Panc1 (cell line): ENCODE measurements around the gene PCCA. TPM values are rescaled to one million over a fixed set of nuclear protein-coding genes. Genes with fewer than 3 reads are reported as not detected.

ENCODE experiments used
- ATAC-seq: fragments of 200-7000 bp; cut with Tn5 transposase; 2 replicates; pipeline ENCODE4 v1.9.1; 2020; ENCODE audit warnings: mild to moderate bottlenecking, moderate library complexity
- BruUV-seq: library from RNA; stranded (reverse); fragments of 400-500 nt; replicated peaks from 2 replicates; lab custom pipeline; 2021; lab: Mats Ljungman, UMichigan
- CTCF ChIA-PET: fragments of 300-600 bp; sonication (Branson Sonifier 250); formaldehyde crosslinking; loops from one replicate; lab custom pipeline; 2022; ENCODE audit warnings: antibody characterized with exemption; lab: Charles Lee
- POLR2A ChIA-PET: fragments of 300-600 bp; sonication (Branson Sonifier 250); formaldehyde crosslinking; loops from one replicate; lab custom pipeline; 2022; ENCODE audit warnings: antibody characterized with exemption; lab: Charles Lee
- DNase-seq: peaks from one replicate; pipeline ENCODE4 v3.0.0-alpha.2; 2010; ENCODE audit warnings: low read depth, low spot score
- H3K27ac ChIP-seq: 2 replicates; pipeline ENCODE4 v1.5.1; 2011; ENCODE audit warnings: mild to moderate bottlenecking, low read length, inconsistent platforms
- H3K27me3 ChIP-seq: fragments of 200-500 bp; sonication (Bioruptor generic); 2 replicates; pipeline ENCODE4 v1.6.0; 2014; ENCODE audit warnings: low read length, inconsistent platforms; ENCODE audit not compliant: control insufficient read depth, insufficient read depth
- H3K36me3 ChIP-seq: fragments of 200-500 bp; sonication (Bioruptor generic); 2 replicates; pipeline ENCODE4 v1.5.1; 2014; ENCODE audit warnings: inconsistent platforms, mild to moderate bottlenecking, low read length, moderate library complexity; ENCODE audit not compliant: control insufficient read depth, insufficient read depth
- H3K4me1 ChIP-seq: 2 replicates; pipeline ENCODE4 v1.5.1; 2011; ENCODE audit warnings: inconsistent platforms, mild to moderate bottlenecking, low read length, moderate library complexity; ENCODE audit not compliant: control insufficient read depth, insufficient read depth
- H3K4me3 ChIP-seq, 2 experiments: 2 replicates each; pipeline ENCODE4 v1.5.1; 2011 to 2012; ENCODE audit warnings: low read depth in 2 of 2, low read length in 2 of 2, mild to moderate bottlenecking in 2 of 2, inconsistent platforms in 1 of 2, moderate library complexity in 1 of 2
- H3K9me3 ChIP-seq: fragments of 200-500 bp; sonication (Bioruptor generic); 2 replicates; pipeline ENCODE4 v1.5.1; 2014; ENCODE audit warnings: low read depth, mild to moderate bottlenecking, inconsistent platforms, low read length, moderate library complexity; ENCODE audit not compliant: control insufficient read depth, insufficient read depth
- POLR2AphosphoS5 ChIP-seq: IDR thresholded peaks from 2 replicates; pipeline ENCODE4 v1.6.1; 2012; ENCODE audit warnings: mild to moderate bottlenecking, low read depth, low read length, moderate library complexity
- SIN3A ChIP-seq: IDR thresholded peaks from 2 replicates; pipeline ENCODE4 v1.6.1; 2012; ENCODE audit warnings: low read depth, mild to moderate bottlenecking, low read length, moderate library complexity, borderline replicate concordance; ENCODE audit not compliant: insufficient read depth
- TCF7L2 ChIP-seq: IDR thresholded peaks from 2 replicates; pipeline ENCODE4 v1.6.1; 2011; ENCODE audit warnings: mild to moderate bottlenecking, low read depth, low read length, inconsistent platforms
- in situ Hi-C: cut with HindIII; loops from 2 replicates; pipeline ENCODE4 v1.10.0; 2016; ENCODE audit warnings: low sequenced_read_pairs, low pct_unique_long_range_greater_than_20kb
- intact Hi-C: fragments of 100-400 bp; cut with micrococcal nuclease; formaldehyde crosslinking; loops from one replicate; pipeline ENCODE4 v1.10.0; 2022; ENCODE audit not compliant: unreplicated experiment
- total RNA-seq: library from RNA; stranded (reverse); gene quantifications from one replicate; pipeline ENCODE4 v1.2.1, GENCODE V29; 2021; ENCODE audit not compliant: unreplicated experiment
- TF ChIP-seq, protein P1 (sequence below): fragments of 450-650 bp; IDR thresholded peaks from 2 replicates; pipeline ENCODE4 v1.5.1; 2017; ENCODE audit warnings: mild to moderate bottlenecking
- TF ChIP-seq, protein P2 (sequence below), 2 experiments: IDR thresholded peaks; 2 replicates each; pipeline ENCODE4 v1.6.1; 2011 to 2012; ENCODE audit warnings: low read depth in 2 of 2, control low read depth in 1 of 2, low read length in 1 of 2, mild to moderate bottlenecking in 1 of 2, moderate library complexity in 1 of 2; ENCODE audit not compliant: insufficient read depth in 1 of 2

The PCCA gene
- total RNA-seq, 1 experiment from 2014 or later: 14.7 TPM

DNA sequence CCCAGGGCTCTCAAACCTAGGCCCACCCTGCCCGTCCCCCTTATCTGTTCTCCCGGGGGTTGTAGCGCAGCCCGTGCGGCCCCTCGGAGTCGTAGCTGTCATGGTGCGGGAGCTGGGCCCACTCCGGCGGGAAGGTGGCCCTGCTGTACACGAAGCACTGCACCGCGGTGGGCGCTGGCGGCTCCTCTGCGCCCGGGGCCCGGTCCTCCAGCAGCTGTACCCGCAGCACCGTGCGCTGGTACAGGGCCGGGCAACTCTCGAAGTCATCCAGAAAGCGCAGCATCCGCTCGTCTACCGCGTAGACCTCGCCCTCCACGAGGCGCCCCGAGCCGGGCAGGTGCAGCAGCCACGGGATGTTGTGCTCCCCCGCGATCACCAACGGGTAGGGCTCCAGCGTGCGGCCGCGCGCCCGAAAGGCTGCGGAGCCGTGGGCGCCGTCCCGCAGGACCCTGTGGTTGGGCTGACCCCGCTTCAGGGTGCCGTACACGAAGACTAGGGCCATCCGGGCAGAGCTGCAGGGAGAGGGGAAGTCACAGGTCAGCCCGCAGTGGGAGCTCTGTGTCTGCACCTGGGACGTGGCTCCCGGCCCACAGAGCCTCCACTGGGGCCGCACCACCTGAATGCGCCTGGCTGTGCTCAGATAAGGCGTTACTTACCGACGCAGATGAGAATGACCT, 443.3 kb downstream of the PCCA start:
- no TSS peak for BruUV-seq
- DNase-seq (no peak), ATAC-seq (no peak)
- Histone ChIP-seq H3K9me3 (no peaks in the 10 kb centered on the region), H3K27ac (no peak overlapping the region), H3K27me3 (no peaks in the 10 kb centered on the region), H3K36me3 (no peaks in the 10 kb centered on the region), H3K4me3 (no peak overlapping the region), H3K4me1 (no peaks in the 10 kb centered on the region)
- TF ChIP-seq, protein P1, sequence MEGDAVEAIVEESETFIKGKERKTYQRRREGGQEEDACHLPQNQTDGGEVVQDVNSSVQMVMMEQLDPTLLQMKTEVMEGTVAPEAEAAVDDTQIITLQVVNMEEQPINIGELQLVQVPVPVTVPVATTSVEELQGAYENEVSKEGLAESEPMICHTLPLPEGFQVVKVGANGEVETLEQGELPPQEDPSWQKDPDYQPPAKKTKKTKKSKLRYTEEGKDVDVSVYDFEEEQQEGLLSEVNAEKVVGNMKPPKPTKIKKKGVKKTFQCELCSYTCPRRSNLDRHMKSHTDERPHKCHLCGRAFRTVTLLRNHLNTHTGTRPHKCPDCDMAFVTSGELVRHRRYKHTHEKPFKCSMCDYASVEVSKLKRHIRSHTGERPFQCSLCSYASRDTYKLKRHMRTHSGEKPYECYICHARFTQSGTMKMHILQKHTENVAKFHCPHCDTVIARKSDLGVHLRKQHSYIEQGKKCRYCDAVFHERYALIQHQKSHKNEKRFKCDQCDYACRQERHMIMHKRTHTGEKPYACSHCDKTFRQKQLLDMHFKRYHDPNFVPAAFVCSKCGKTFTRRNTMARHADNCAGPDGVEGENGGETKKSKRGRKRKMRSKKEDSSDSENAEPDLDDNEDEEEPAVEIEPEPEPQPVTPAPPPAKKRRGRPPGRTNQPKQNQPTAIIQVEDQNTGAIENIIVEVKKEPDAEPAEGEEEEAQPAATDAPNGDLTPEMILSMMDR: no peak
- TF ChIP-seq, protein P2, sequence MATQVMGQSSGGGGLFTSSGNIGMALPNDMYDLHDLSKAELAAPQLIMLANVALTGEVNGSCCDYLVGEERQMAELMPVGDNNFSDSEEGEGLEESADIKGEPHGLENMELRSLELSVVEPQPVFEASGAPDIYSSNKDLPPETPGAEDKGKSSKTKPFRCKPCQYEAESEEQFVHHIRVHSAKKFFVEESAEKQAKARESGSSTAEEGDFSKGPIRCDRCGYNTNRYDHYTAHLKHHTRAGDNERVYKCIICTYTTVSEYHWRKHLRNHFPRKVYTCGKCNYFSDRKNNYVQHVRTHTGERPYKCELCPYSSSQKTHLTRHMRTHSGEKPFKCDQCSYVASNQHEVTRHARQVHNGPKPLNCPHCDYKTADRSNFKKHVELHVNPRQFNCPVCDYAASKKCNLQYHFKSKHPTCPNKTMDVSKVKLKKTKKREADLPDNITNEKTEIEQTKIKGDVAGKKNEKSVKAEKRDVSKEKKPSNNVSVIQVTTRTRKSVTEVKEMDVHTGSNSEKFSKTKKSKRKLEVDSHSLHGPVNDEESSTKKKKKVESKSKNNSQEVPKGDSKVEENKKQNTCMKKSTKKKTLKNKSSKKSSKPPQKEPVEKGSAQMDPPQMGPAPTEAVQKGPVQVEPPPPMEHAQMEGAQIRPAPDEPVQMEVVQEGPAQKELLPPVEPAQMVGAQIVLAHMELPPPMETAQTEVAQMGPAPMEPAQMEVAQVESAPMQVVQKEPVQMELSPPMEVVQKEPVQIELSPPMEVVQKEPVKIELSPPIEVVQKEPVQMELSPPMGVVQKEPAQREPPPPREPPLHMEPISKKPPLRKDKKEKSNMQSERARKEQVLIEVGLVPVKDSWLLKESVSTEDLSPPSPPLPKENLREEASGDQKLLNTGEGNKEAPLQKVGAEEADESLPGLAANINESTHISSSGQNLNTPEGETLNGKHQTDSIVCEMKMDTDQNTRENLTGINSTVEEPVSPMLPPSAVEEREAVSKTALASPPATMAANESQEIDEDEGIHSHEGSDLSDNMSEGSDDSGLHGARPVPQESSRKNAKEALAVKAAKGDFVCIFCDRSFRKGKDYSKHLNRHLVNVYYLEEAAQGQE (IDR thresholded peaks at IDR 0.05; ENCODE audit: insufficient read depth in 1 of 2, low read depth in 2 of 2, low read length in 1 of 2): no peak
- no peak for TF ChIP-seq SIN3A
- no peak for TF ChIP-seq POLR2AphosphoS5
- no peak for TF ChIP-seq TCF7L2
- CTCF ChIA-PET: no interaction called here
- POLR2A ChIA-PET: no interaction called here
- intact Hi-C loops: no loop called here
- in situ Hi-C loops: no loop called here

DNA sequence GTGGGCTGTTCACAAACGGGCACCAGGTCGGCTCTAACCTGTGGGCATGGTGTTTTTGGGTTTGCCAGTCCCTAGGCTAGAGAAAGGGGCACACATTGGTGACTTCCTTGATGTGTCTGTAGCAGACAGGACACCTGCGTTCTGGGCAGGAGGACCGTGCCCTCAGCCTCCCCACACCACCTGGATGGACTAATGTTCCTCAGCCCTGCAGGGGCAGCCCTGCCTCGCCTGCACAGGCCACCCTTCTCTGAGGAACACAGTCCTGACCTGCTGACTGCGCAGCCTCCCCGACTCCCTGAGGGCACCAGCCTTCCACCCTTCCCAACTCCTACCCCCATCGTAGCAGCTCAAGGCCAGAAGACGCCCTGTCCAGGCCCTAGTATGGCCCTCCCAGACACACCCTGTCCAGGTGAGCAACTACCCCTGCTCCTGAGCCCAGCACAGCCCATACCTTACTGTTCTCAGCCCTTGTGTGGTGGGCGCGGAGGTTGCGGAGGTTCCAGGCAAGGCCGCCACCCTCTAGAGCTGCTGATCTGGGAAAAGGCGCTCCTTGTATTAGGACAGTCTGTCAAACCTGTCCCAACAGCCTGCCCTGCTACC, 444.0 kb downstream of the PCCA start:
- DNase-seq (no peak), ATAC-seq (no peak)
- no peaks in the 10 kb centered on the region for H3K4me1 ChIP-seq
- TF ChIP-seq POLR2AphosphoS5 (no peak), SIN3A (no peak), TCF7L2 (no peak)
- TF ChIP-seq, protein P1: no peak
- TF ChIP-seq, protein P2 (IDR thresholded peaks at IDR 0.05; ENCODE audit: insufficient read depth in 1 of 2, low read depth in 2 of 2, low read length in 1 of 2): no peak
- ChIA-PET CTCF (no interaction called here), POLR2A (no interaction called here)
- H3K27ac ChIP-seq: no peak overlapping the region
- no peak overlapping the region for H3K4me3 ChIP-seq
- intact Hi-C loops (no loop called here), in situ Hi-C loops (no loop called here)
- H3K36me3 ChIP-seq: no peaks in the 10 kb centered on the region
- no peaks in the 10 kb centered on the region for H3K27me3 ChIP-seq
- H3K9me3 ChIP-seq: no peaks in the 10 kb centered on the region
- BruUV-seq: no TSS peak
